Fibroblast of skin of back (primary cell): Measurements from ENCODE around the gene JAG2.
"Not testable (repeated sequence)": the region's sequence is repeated elsewhere in the genome, so short reads cannot be mapped to it uniquely, and the experiment has no call there.

Experiments used
- DNase-seq: peaks from one replicate; pipeline ENCODE4 v3.0.0-alpha.2; 2013

Gene JAG2

GRCh38 chr14:105109243-105109642 lies 59.3 kb downstream of the JAG2 start:
- not testable (repeated sequence) for DNase-seq

- no peak for DNase-seq
Observed at GRCh38 chr14:105108516-105108864, 60.1 kb downstream of the JAG2 start.

GRCh38 chr14:105107781-105108515 lies 60.6 kb downstream of the JAG2 start:
- DNase-seq, result no peak

GRCh38 chr14:105107351-105107750 lies 61.2 kb downstream of the JAG2 start:
- no peak for DNase-seq

GRCh38 chr14:105105158-105105557 lies 63.4 kb downstream of the JAG2 start:
- DNase-seq, result no peak

- no peak for DNase-seq
Observed at GRCh38 chr14:105102893-105103292, 65.7 kb downstream of the JAG2 start.

- no peak for DNase-seq
Observed at GRCh38 chr14:105102361-105102870, 66.2 kb downstream of the JAG2 start.

- no peak for DNase-seq
Observed at GRCh38 chr14:105100910-105101309, 67.7 kb downstream of the JAG2 start.

GRCh38 chr14:105099778-105100177 lies 68.8 kb downstream of the JAG2 start:
- no peak for DNase-seq

GRCh38 chr14:105098316-105098715 lies 70.3 kb downstream of the JAG2 start:
- no peak for DNase-seq

- DNase-seq, result no peak
Observed at GRCh38 chr14:105097794-105098127, 70.8 kb downstream of the JAG2 start.

GRCh38 chr14:105096206-105096875 lies 72.2 kb downstream of the JAG2 start:
- no peak for DNase-seq

GRCh38 chr14:105095236-105095805 lies 73.3 kb downstream of the JAG2 start:
- no peak for DNase-seq

GRCh38 chr14:105094193-105094907 lies 74.2 kb downstream of the JAG2 start:
- no peak for DNase-seq

GRCh38 chr14:105093431-105094192 lies 75.0 kb downstream of the JAG2 start:
- DNase-seq, result peak; percentile 70

GRCh38 chr14:105093038-105093430 lies 75.5 kb downstream of the JAG2 start:
- peak; percentile 67 for DNase-seq

GRCh38 chr14:105092171-105093037 lies 76.2 kb downstream of the JAG2 start:
- no peak for DNase-seq

- peak; percentile 56 for DNase-seq
Observed at GRCh38 chr14:105091517-105092170, 76.9 kb downstream of the JAG2 start.

- DNase-seq, result no peak
Observed at GRCh38 chr14:105091054-105091516, 77.5 kb downstream of the JAG2 start.
